Bronchial epithelial cell (primary cell): ENCODE measurements around the gene GRM1. TPM values are rescaled to one million over a fixed set of nuclear protein-coding genes. Genes with fewer than 3 reads are reported as not detected.
"Not testable (repeated sequence)": the region's sequence is repeated elsewhere in the genome, so short reads cannot be mapped to it uniquely, and the experiment has no call there.

Source experiments
- DNase-seq: peaks from one replicate; pipeline ENCODE4 v3.0.0-alpha.2; 2010; ENCODE audit warnings: low read depth
- FAIRE-seq: peaks from 2 replicates; lab custom pipeline; 2011; peaks lifted over from hg19 to GRCh38; lab: Jason Lieb, UNC
- H3K27me3 ChIP-seq: 2 replicates; pipeline ENCODE4 v1.5.1; 2011; ENCODE audit warnings: low read length; ENCODE audit not compliant: control insufficient read depth, insufficient read depth
- H3K36me3 ChIP-seq: 2 replicates; pipeline ENCODE4 v1.5.1; 2011; ENCODE audit warnings: low read length; ENCODE audit not compliant: control insufficient read depth, insufficient read depth
- H3K4me3 ChIP-seq: 2 replicates; pipeline ENCODE4 v1.5.1; 2011; ENCODE audit warnings: mild to moderate bottlenecking, low read depth, low read length, control low read depth
- CTCF ChIP-seq: IDR thresholded peaks from 2 replicates; pipeline ENCODE4 v1.5.1; 2011; ENCODE audit warnings: mild to moderate bottlenecking, moderate library complexity, low read length, control low read depth, inconsistent platforms; ENCODE audit not compliant: insufficient read depth, severe bottlenecking
- total RNA-seq: library from RNA; depleted of rRNA; stranded (reverse); fragments of >200 nt; gene quantifications from 2 replicates; pipeline ENCODE4 v1.2.1, GENCODE V29; 2014

The GRM1 gene
- total RNA-seq, 1 donor from 2014 or later = not detected

- Histone ChIP-seq H3K27me3 (no peaks in the 10 kb centered on the region), H3K4me3 (no peak overlapping the region), H3K36me3 (no peaks in the 10 kb centered on the region)
- DNase-seq = no peak
- no peak for FAIRE-seq
- no peak for TF ChIP-seq CTCF
Measured at GRCh38 chr6:146269482-146269881, 240.6 kb downstream of the GRM1 start.

- H3K36me3 ChIP-seq, FAIRE-seq, DNase-seq: not testable (repeated sequence)
Measured at GRCh38 chr6:146271163-146271562, 242.3 kb downstream of the GRM1 start.

DNA sequence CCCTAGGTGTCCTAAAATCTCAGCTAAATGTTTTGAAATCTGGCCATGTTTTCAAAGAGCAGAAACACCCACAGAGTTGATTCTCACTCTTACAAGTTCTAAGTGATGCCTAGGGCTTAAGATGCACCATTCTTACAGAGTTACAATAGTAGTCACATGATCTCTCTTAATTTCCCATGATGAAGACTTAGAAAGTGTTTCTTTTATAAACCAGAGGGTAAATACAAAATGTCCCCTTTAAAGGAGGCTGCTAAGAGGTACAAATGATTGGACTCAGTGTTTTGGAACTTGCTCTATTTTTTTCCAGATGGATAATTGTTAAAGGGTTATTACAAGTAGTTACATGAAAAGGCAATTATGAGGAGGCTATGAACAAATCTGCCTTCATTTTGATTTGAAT lies 244.6 kb downstream of the GRM1 start:
- Histone ChIP-seq H3K36me3 (no peaks in the 10 kb centered on the region), H3K4me3 (no peak overlapping the region), H3K27me3 (no peaks in the 10 kb centered on the region)
- FAIRE-seq = no peak
- DNase-seq = no peak
- TF ChIP-seq CTCF = no peak

More at GRCh38 chr6:146271163-146271562, 242.3 kb downstream of the GRM1 start:
- not testable (repeated sequence) for H3K4me3 ChIP-seq, H3K27me3 ChIP-seq

GRCh38 chr6:146277142-146277541 lies 248.3 kb downstream of the GRM1 start:
- no peak for DNase-seq
- Histone ChIP-seq H3K36me3 (no peaks in the 10 kb centered on the region), H3K4me3 (no peak overlapping the region), H3K27me3 (no peaks in the 10 kb centered on the region)
- no peak for TF ChIP-seq CTCF
- no peak for FAIRE-seq

GRCh38 chr6:146281651-146282362 lies 252.9 kb downstream of the GRM1 start:
- H3K36me3 ChIP-seq = no peaks in the 10 kb centered on the region
- no peak for TF ChIP-seq CTCF
- no peak for FAIRE-seq
- H3K4me3 ChIP-seq = no peak overlapping the region
- DNase-seq = no peak
- H3K27me3 ChIP-seq = no peaks in the 10 kb centered on the region

GRCh38 chr6:146282837-146283236 lies 254.0 kb downstream of the GRM1 start:
- no peak for FAIRE-seq
- DNase-seq = no peak

More at GRCh38 chr6:146282837-146283236, 254.0 kb downstream of the GRM1 start:
- no peak overlapping the region for H3K4me3 ChIP-seq
- no peak for TF ChIP-seq CTCF
- H3K36me3 ChIP-seq = no peaks in the 10 kb centered on the region
- no peaks in the 10 kb centered on the region for H3K27me3 ChIP-seq
